GM18861 (cell line): Measurements from ENCODE around the gene MCAM.

Experiments used
- ATAC-seq: cut with Tn5 transposase; IDR thresholded peaks from one replicate; pipeline ENCODE4 v1.9.1; 2021; ENCODE audit not compliant: unreplicated experiment

The MCAM gene

GRCh38 chr11:119332111-119332765, 15.3 kb upstream of the MCAM start:
- ATAC-seq: no peak

GRCh38 chr11:119330237-119330636, 13.3 kb upstream of the MCAM start:
- ATAC-seq: no peak

GRCh38 chr11:119329320-119329719, 12.4 kb upstream of the MCAM start:
- no peak for ATAC-seq

- ATAC-seq: no peak
Observed at GRCh38 chr11:119324189-119324588, 7.3 kb upstream of the MCAM start.

GRCh38 chr11:119323532-119324033, 6.7 kb upstream of the MCAM start:
- ATAC-seq: no peak

- ATAC-seq: no peak
Observed at GRCh38 chr11:119322921-119323531, 6.1 kb upstream of the MCAM start.

GRCh38 chr11:119322360-119322739, 5.4 kb upstream of the MCAM start:
- no peak for ATAC-seq

- peak; percentile 35 for ATAC-seq
Observed at GRCh38 chr11:119320776-119321524, 4.0 kb upstream of the MCAM start.

- ATAC-seq: no peak
Observed at GRCh38 chr11:119320240-119320775, 3.4 kb upstream of the MCAM start.

- ATAC-seq: no peak
Observed at GRCh38 chr11:119319700-119320239, 2.8 kb upstream of the MCAM start.

- no peak for ATAC-seq
Observed at GRCh38 chr11:119319136-119319699, 2.3 kb upstream of the MCAM start.

GRCh38 chr11:119318240-119319135, 1.6 kb upstream of the MCAM start:
- ATAC-seq: peak; percentile 27

GRCh38 chr11:119317592-119318239, 786 bp upstream of the MCAM start:
- no peak for ATAC-seq

GRCh38 chr11:119316016-119316728, 758 bp downstream of the MCAM start:
- ATAC-seq: no peak

GRCh38 chr11:119315131-119316015, 1.6 kb downstream of the MCAM start:
- no peak for ATAC-seq

GRCh38 chr11:119314726-119315125, 2.2 kb downstream of the MCAM start:
- no peak for ATAC-seq

- no peak for ATAC-seq
Observed at GRCh38 chr11:119310682-119311052, 6.3 kb downstream of the MCAM start.
